ENCODE measurements around the gene IGSF8. TPM values are rescaled to one million over a fixed set of nuclear protein-coding genes. Genes with fewer than 3 reads are reported as not detected.
A peak's percentile ranks its signal among the peaks of the same experiment; 100 is the strongest.

IGSF8 gene
- total and polyA plus RNA-seq, 2 donors (not counting 1 experiment from before 2014, with no cell fraction given): 6.5 to 24.4 TPM

GRCh38 chr1:160101717-160102522 is 3.5 kb upstream of the IGSF8 start:
- Histone ChIP-seq H3K79me2 (ENCODE audit: control insufficient read depth, insufficient read depth, low read length) (no peaks in the 10 kb centered on the region), H3K27me3 (ENCODE audit: control insufficient read depth, insufficient read depth, low read length) (peaks cover 4% of the 10 kb centered on the region), H3K9ac (ENCODE audit: insufficient read depth, low read length) (no peak overlapping the region), H3K4me2 (ENCODE audit: extremely low read depth, insufficient read depth, low read length) (no peak overlapping the region), H3K4me1 (ENCODE audit: control insufficient read depth, extremely low read depth, insufficient read depth, low read length) (peaks cover 7% of the 10 kb centered on the region), H3K27ac (ENCODE audit: insufficient read depth, low read length) (no peak overlapping the region), H3K9me3 (ENCODE audit: control insufficient read depth, insufficient read depth, low read depth, low read length) (no peaks in the 10 kb centered on the region), H3K36me3 (ENCODE audit: control insufficient read depth, insufficient read depth, low read length) (no peaks in the 10 kb centered on the region), H4K20me1 (ENCODE audit: control insufficient read depth, extremely low read depth, insufficient read depth, low read length) (no peaks in the 10 kb centered on the region), H3K4me3 (replicated peaks in 1 of 4; ENCODE audit: control extremely low read depth in 1 of 4, insufficient read depth in 1 of 4, low read depth in 3 of 4, low read length in 4 of 4) (no peak overlapping the region), H2AFZ (ENCODE audit: low read length) (no peak overlapping the region)
- no peak for DNase-seq (ENCODE audit: low read depth in 2 of 2)
- TF ChIP-seq EZH2 (IDR thresholded peaks at IDR 0.05; ENCODE audit: low read length, missing control alignments) (no peak), CTCF (conservative IDR thresholded peaks at IDR 0.05 in 1 of 2, IDR thresholded peaks at IDR 0.05 in 1 of 2; ENCODE audit: low read depth in 1 of 2, low read length in 2 of 2) (no peak)

GRCh38 chr1:160101037-160101716 is 2.8 kb upstream of the IGSF8 start:
- Histone ChIP-seq H2AFZ (ENCODE audit: low read length) (peak overlapping the region; percentile 29), H3K79me2 (ENCODE audit: control insufficient read depth, insufficient read depth, low read length) (no peaks in the 10 kb centered on the region), H3K9me3 (ENCODE audit: control insufficient read depth, insufficient read depth, low read depth, low read length) (no peaks in the 10 kb centered on the region), H3K4me2 (ENCODE audit: extremely low read depth, insufficient read depth, low read length) (peak overlapping the region; percentile 51), H3K27me3 (ENCODE audit: control insufficient read depth, insufficient read depth, low read length) (peaks cover 4% of the 10 kb centered on the region), H3K4me3 (replicated peaks in 1 of 4; ENCODE audit: control extremely low read depth in 1 of 4, insufficient read depth in 1 of 4, low read depth in 3 of 4, low read length in 4 of 4) (no peak overlapping the region), H3K4me1 (ENCODE audit: control insufficient read depth, extremely low read depth, insufficient read depth, low read length) (peaks cover 7% of the 10 kb centered on the region), H3K36me3 (ENCODE audit: control insufficient read depth, insufficient read depth, low read length) (no peaks in the 10 kb centered on the region), H3K27ac (ENCODE audit: insufficient read depth, low read length) (no peak overlapping the region), H4K20me1 (ENCODE audit: control insufficient read depth, extremely low read depth, insufficient read depth, low read length) (no peaks in the 10 kb centered on the region), H3K9ac (ENCODE audit: insufficient read depth, low read length) (no peak overlapping the region)
- DNase-seq (ENCODE audit: low read depth in 2 of 2): peak; percentile 58 to 62
- TF ChIP-seq CTCF (conservative IDR thresholded peaks at IDR 0.05 in 1 of 2, IDR thresholded peaks at IDR 0.05 in 1 of 2; ENCODE audit: low read depth in 1 of 2, low read length in 2 of 2) (peak; percentile 84 to 93), EZH2 (IDR thresholded peaks at IDR 0.05; ENCODE audit: low read length, missing control alignments) (no peak)

- H3K27ac ChIP-seq (ENCODE audit: insufficient read depth, low read length): no peak overlapping the region
- no peak overlapping the region for H3K4me2 ChIP-seq (ENCODE audit: extremely low read depth, insufficient read depth, low read length)
- H3K9me3 ChIP-seq (ENCODE audit: control insufficient read depth, insufficient read depth, low read depth, low read length): no peaks in the 10 kb centered on the region
- H2AFZ ChIP-seq (ENCODE audit: low read length): no peak overlapping the region
- no peaks in the 10 kb centered on the region for H3K79me2 ChIP-seq (ENCODE audit: control insufficient read depth, insufficient read depth, low read length)
- TF ChIP-seq CTCF (conservative IDR thresholded peaks at IDR 0.05 in 1 of 2, IDR thresholded peaks at IDR 0.05 in 1 of 2; ENCODE audit: low read depth in 1 of 2, low read length in 2 of 2) (no peak), EZH2 (IDR thresholded peaks at IDR 0.05; ENCODE audit: low read length, missing control alignments) (no peak)
- H3K4me1 ChIP-seq (ENCODE audit: control insufficient read depth, extremely low read depth, insufficient read depth, low read length): peaks cover 7% of the 10 kb centered on the region
- no peaks in the 10 kb centered on the region for H4K20me1 ChIP-seq (ENCODE audit: control insufficient read depth, extremely low read depth, insufficient read depth, low read length)
- DNase-seq (ENCODE audit: low read depth in 2 of 2): no peak
- no peaks in the 10 kb centered on the region for H3K36me3 ChIP-seq (ENCODE audit: control insufficient read depth, insufficient read depth, low read length)
- H3K27me3 ChIP-seq (ENCODE audit: control insufficient read depth, insufficient read depth, low read length): peaks cover 4% of the 10 kb centered on the region
- no peak overlapping the region for H3K4me3 ChIP-seq (replicated peaks in 1 of 4; ENCODE audit: control extremely low read depth in 1 of 4, insufficient read depth in 1 of 4, low read depth in 3 of 4, low read length in 4 of 4)
- H3K9ac ChIP-seq (ENCODE audit: insufficient read depth, low read length): no peak overlapping the region
Measured at GRCh38 chr1:160099716-160100375, 1.4 kb upstream of the IGSF8 start.

Data from fibroblast of lung (primary cell).